Neural progenitor cell (in vitro differentiated cells): ENCODE data around the gene MAD1L1. TPM values are rescaled to one million over a fixed set of nuclear protein-coding genes. Genes with fewer than 3 reads are reported as not detected.

Experiments used
- DNase-seq: peaks from one replicate; pipeline ENCODE4 v3.0.0-alpha.2; 2016; ENCODE audit warnings: low spot score
- H2AFZ ChIP-seq: fragments of 200-600 bp; sonication (generic); replicated peaks from 2 replicates; pipeline ENCODE4 v1.6.1; 2016; ENCODE audit warnings: antibody characterized with exemption
- H3F3A ChIP-seq: fragments of 200-600 bp; sonication (generic); 2 replicates; pipeline ENCODE4 v1.6.1; 2016; ENCODE audit warnings: antibody characterized with exemption, low read depth
- H3K27ac ChIP-seq: fragments of 200-600 bp; sonication (generic); 2 replicates; pipeline ENCODE4 v1.5.1; 2016; ENCODE audit warnings: mild to moderate bottlenecking
- H3K27me3 ChIP-seq: fragments of 200-600 bp; sonication (generic); 2 replicates; pipeline ENCODE4 v1.6.1; 2016; ENCODE audit warnings: mild to moderate bottlenecking, moderate library complexity
- H3K36me3 ChIP-seq: fragments of 200-600 bp; sonication (generic); 2 replicates; pipeline ENCODE4 v1.5.1; 2016
- H3K4me1 ChIP-seq: fragments of 200-600 bp; sonication (generic); 2 replicates; pipeline ENCODE4 v1.6.1; 2016; ENCODE audit warnings: mixed run types
- H3K4me2 ChIP-seq: fragments of 200-600 bp; sonication (generic); 2 replicates; pipeline ENCODE4 v1.6.1; 2016
- H3K4me3 ChIP-seq: fragments of 200-600 bp; sonication (generic); 2 replicates; pipeline ENCODE4 v1.5.1; 2016
- H3K79me2 ChIP-seq: fragments of 200-600 bp; sonication (generic); 2 replicates; pipeline ENCODE4 v1.6.1; 2016; ENCODE audit warnings: low read depth
- H3K9ac ChIP-seq: fragments of 200-600 bp; sonication (generic); 2 replicates; pipeline ENCODE4 v1.6.1; 2016
- H3K9me3 ChIP-seq: fragments of 200-600 bp; sonication (generic); 2 replicates; pipeline ENCODE4 v1.5.1; 2016; ENCODE audit warnings: low read depth
- H4K20me1 ChIP-seq: fragments of 200-600 bp; sonication (generic); 2 replicates; pipeline ENCODE4 v1.6.1; 2016; ENCODE audit warnings: low read depth
- H3K27ac Mint-ChIP-seq: 3 replicates; pipeline ENCODE4 v1.8.0; 2021; ENCODE audit warnings: mixed read lengths
- H3K27me3 Mint-ChIP-seq: 2 replicates; pipeline ENCODE4 v1.8.0; 2022; ENCODE audit warnings: low read depth, mild to moderate bottlenecking, inconsistent platforms, moderate library complexity, mixed read lengths; ENCODE audit not compliant: insufficient read depth
- H3K36me3 Mint-ChIP-seq: 3 replicates; pipeline ENCODE4 v1.8.0; 2021; ENCODE audit warnings: mixed read lengths
- H3K4me1 Mint-ChIP-seq: 3 replicates; pipeline ENCODE4 v1.8.0; 2021; ENCODE audit warnings: mixed read lengths
- H3K4me3 Mint-ChIP-seq: 3 replicates; pipeline ENCODE4 v1.8.0; 2021; ENCODE audit warnings: mild to moderate bottlenecking, moderate library complexity, mixed read lengths
- H3K9me3 Mint-ChIP-seq: 3 replicates; pipeline ENCODE4 v1.8.0; 2020; ENCODE audit warnings: mixed read lengths
- CTCF ChIP-seq: fragments of 200-600 bp; sonication (generic); IDR thresholded peaks from 2 replicates; pipeline ENCODE4 v1.5.1; 2017; ENCODE audit warnings: antibody characterized with exemption, mild to moderate bottlenecking
- EZH2 ChIP-seq: fragments of 200-600 bp; sonication (generic); IDR thresholded peaks from 2 replicates; pipeline ENCODE4 v1.6.1; 2017; ENCODE audit warnings: antibody characterized with exemption, mild to moderate bottlenecking, moderate library complexity
- EZH2phosphoT487 ChIP-seq: fragments of 200-600 bp; sonication (generic); IDR thresholded peaks from 2 replicates; pipeline ENCODE4 v1.6.1; 2017; ENCODE audit warnings: antibody characterized with exemption
- total RNA-seq: library from RNA; depleted of rRNA; stranded (reverse); fragments of >200 nt; gene quantifications from 2 replicates; pipeline ENCODE4 v1.2.3, GENCODE V29; 2015; ENCODE audit warnings: low replicate concordance

MAD1L1 gene
- total RNA-seq, 1 donor from 2014 or later: 23.7 TPM

- Mint-ChIP-seq H3K9me3 (peaks cover under 1% of the 10 kb centered on the region), H3K36me3 (no peaks in the 10 kb centered on the region), H3K4me3 (peak overlapping the region; percentile 50), H3K27ac (peak overlapping the region; percentile 91), H3K27me3 (peaks cover 5% of the 10 kb centered on the region), H3K4me1 (peaks cover 39% of the 10 kb centered on the region)
- no peak for DNase-seq
- H3F3A ChIP-seq: peaks cover 4% of the 10 kb centered on the region
- H3K36me3 ChIP-seq: no peaks in the 10 kb centered on the region
- peaks cover 40% of the 10 kb centered on the region for H4K20me1 ChIP-seq
- H3K9ac ChIP-seq: no peak overlapping the region
- H3K4me1 ChIP-seq: peaks cover 10% of the 10 kb centered on the region
- no peaks in the 10 kb centered on the region for H3K9me3 ChIP-seq
- TF ChIP-seq EZH2phosphoT487: no peak
- TF ChIP-seq CTCF: no peak
- no peak for TF ChIP-seq EZH2
- no peak overlapping the region for H3K4me2 ChIP-seq
- H2AFZ ChIP-seq: no peak overlapping the region
- no peak overlapping the region for H3K27ac ChIP-seq
- no peaks in the 10 kb centered on the region for H3K27me3 ChIP-seq
- no peaks in the 10 kb centered on the region for H3K79me2 ChIP-seq
- no peak overlapping the region for H3K4me3 ChIP-seq
Measured at GRCh38 chr7:1865000-1865555, 367.7 kb downstream of the MAD1L1 start.

- Histone ChIP-seq H3K4me1 (peaks cover 10% of the 10 kb centered on the region), H3K9ac (no peak overlapping the region), H2AFZ (no peak overlapping the region), H3K79me2 (no peaks in the 10 kb centered on the region), H3K4me3 (no peak overlapping the region), H3K9me3 (no peaks in the 10 kb centered on the region), H4K20me1 (peaks cover 40% of the 10 kb centered on the region), H3K36me3 (no peaks in the 10 kb centered on the region), H3K4me2 (peak overlapping the region; percentile 51), H3K27me3 (no peaks in the 10 kb centered on the region), H3K27ac (no peak overlapping the region), H3F3A (peaks cover 4% of the 10 kb centered on the region)
- peak; percentile 79 for DNase-seq
- H3K4me3 Mint-ChIP-seq: peak overlapping the region; percentile 50
- H3K36me3 Mint-ChIP-seq: no peaks in the 10 kb centered on the region
- H3K27ac Mint-ChIP-seq: peak overlapping the region; percentile 91
- H3K9me3 Mint-ChIP-seq: no peaks in the 10 kb centered on the region
- TF ChIP-seq EZH2phosphoT487 (no peak), CTCF (no peak), EZH2 (no peak)
- peaks cover 39% of the 10 kb centered on the region for H3K4me1 Mint-ChIP-seq
- peaks cover 4% of the 10 kb centered on the region for H3K27me3 Mint-ChIP-seq
Measured at GRCh38 chr7:1864161-1864940, 368.4 kb downstream of the MAD1L1 start.

- TF ChIP-seq EZH2phosphoT487: no peak
- TF ChIP-seq EZH2: no peak
- TF ChIP-seq CTCF: no peak
- Histone ChIP-seq H4K20me1 (peaks cover 40% of the 10 kb centered on the region), H3K79me2 (no peaks in the 10 kb centered on the region), H3K4me1 (peaks cover 10% of the 10 kb centered on the region), H3K36me3 (no peaks in the 10 kb centered on the region), H2AFZ (no peak overlapping the region), H3K27ac (no peak overlapping the region), H3K27me3 (no peaks in the 10 kb centered on the region), H3K9me3 (no peaks in the 10 kb centered on the region), H3K4me3 (no peak overlapping the region), H3F3A (peaks cover 4% of the 10 kb centered on the region), H3K9ac (no peak overlapping the region), H3K4me2 (no peak overlapping the region)
- no peak overlapping the region for H3K4me3 Mint-ChIP-seq
- H3K9me3 Mint-ChIP-seq: no peaks in the 10 kb centered on the region
- H3K4me1 Mint-ChIP-seq: peaks cover 39% of the 10 kb centered on the region
- peaks cover 4% of the 10 kb centered on the region for H3K27me3 Mint-ChIP-seq
- H3K27ac Mint-ChIP-seq: no peak overlapping the region
- no peak for DNase-seq
- H3K36me3 Mint-ChIP-seq: no peaks in the 10 kb centered on the region
Measured at GRCh38 chr7:1863091-1863900, 369.4 kb downstream of the MAD1L1 start.
